Stomach (tissue), 9 donors: Measurements from ENCODE around the gene PMS1. TPM values are rescaled to one million over a fixed set of nuclear protein-coding genes. Genes with fewer than 3 reads are reported as not detected.

Experiments
- DNase-seq, 2 donors: peaks; one replicate each; pipeline versions ENCODE4 v3.0.0 to v3.0.0-alpha.2; 2013 to 2019
- H3K27ac ChIP-seq, 5 donors: fragments of 200-600 bp in 4 of 5; sonication (generic) in 4 of 5; one replicate each; pipeline ENCODE4 v1.5.1; 2013 to 2019; ENCODE audit warnings: mild to moderate bottlenecking in 1 of 5, moderate library complexity in 1 of 5
- H3K27me3 ChIP-seq, 3 donors: fragments of 200-600 bp; sonication (generic); one replicate each; pipeline ENCODE4 v1.5.1; 2017 to 2019; ENCODE audit warnings: mixed run types in 1 of 3
- H3K36me3 ChIP-seq, 4 donors: fragments of 200-600 bp; sonication (generic); 1 replicate in 3 of 4; 2 replicates in 1 of 4; pipeline ENCODE4 v1.5.1; 2016 to 2019
- H3K4me1 ChIP-seq, 4 donors: fragments of 200-600 bp; sonication (generic); one replicate each; pipeline ENCODE4 v1.5.1; 2016 to 2019
- H3K4me3 ChIP-seq, 4 donors: fragments of 200-600 bp; sonication (generic) in 3 of 4; one replicate each; pipeline ENCODE4 v1.5.1; 2016 to 2019; ENCODE audit warnings: mild to moderate bottlenecking in 1 of 4
- H3K9me3 ChIP-seq, 4 donors: fragments of 200-600 bp; sonication (generic); one replicate each; pipeline ENCODE4 v1.5.1; 2016 to 2019
- EP300 ChIP-seq: sonication (generic); formaldehyde crosslinking; IDR thresholded peaks from one replicate; pipeline ENCODE4 v1.6.1; 2017; ENCODE audit warnings: antibody characterized with exemption
- POLR2A ChIP-seq, 4 donors: fragments of 450-650 bp; IDR thresholded peaks; one replicate each; pipeline ENCODE4 v1.6.1; 2016; ENCODE audit warnings: antibody characterized with exemption in 4 of 4, control low read depth in 2 of 4, mild to moderate bottlenecking in 1 of 4, moderate library complexity in 1 of 4
- POLR2AphosphoS5 ChIP-seq, 3 donors: sonication (generic); formaldehyde crosslinking; IDR thresholded peaks; one replicate each; pipeline ENCODE4 v1.6.1; 2016; ENCODE audit warnings: antibody characterized with exemption in 3 of 3
- WGBS, 5 donors: extraction: QIAGEN DNeasy Blood & Tissue Kit in 3 of 5; methylation state at CpG; one replicate each; pipeline versions ENCODE4 v1.1.5 to v1.1.7; 2013 to 2018; 5-methylcytosine and 5-hydroxymethylcytosine counted together
- intact Hi-C: fragments of 100-400 bp; cut with DNase I; formaldehyde crosslinking; loops from one replicate; pipeline ENCODE4 v1.15.1; 2023; ENCODE audit warnings: low total_unique reads
- polyA plus RNA-seq, 3 donors: library from polyadenylated mRNA; stranded (reverse); fragments of 200-250 nt; gene quantifications; one replicate each; pipeline ENCODE4 v1.2.3, GENCODE V29; 2013
- total RNA-seq, 5 donors: library from RNA; depleted of rRNA; stranded (reverse); fragments of >200 nt; gene quantifications; one replicate each; pipeline versions ENCODE4 v1.1.0 to v1.2.3, GENCODE V29; 2014 to 2016
- TF ChIP-seq, protein P1 (sequence below), 7 experiments: fragments of 450-650 bp in 4 of 7; fragments of 200-600 bp in 3 of 7; sonication (generic) in 3 of 7; IDR thresholded peaks; one replicate each; pipeline ENCODE4 v1.5.1; 2016 to 2019; ENCODE audit warnings: antibody characterized with exemption in 7 of 7, control low read depth in 2 of 7, mild to moderate bottlenecking in 1 of 7
- donor health status: healthy with polysubstance abuse.
- donor health status: Bipolar disorder and iron deficiency.
- donor health status: healthy.

PMS1 gene
- total and polyA plus RNA-seq, 8 donors = 4.0 to 40.8 (median 15.9) TPM

- H3K27ac ChIP-seq = no peak overlapping the region
- intact Hi-C loops = no loop called here
- H3K36me3 ChIP-seq = peaks cover 0 to 38% (median 37%) of the 10 kb centered on the region in 4 donors
- no peaks in the 10 kb centered on the region for H3K27me3 ChIP-seq
- TF ChIP-seq POLR2AphosphoS5 (IDR thresholded peaks at IDR 0.05) (no peak), EP300 (no peak), POLR2A (IDR thresholded peaks at IDR 0.05) (no peak)
- TF ChIP-seq, protein P1, sequence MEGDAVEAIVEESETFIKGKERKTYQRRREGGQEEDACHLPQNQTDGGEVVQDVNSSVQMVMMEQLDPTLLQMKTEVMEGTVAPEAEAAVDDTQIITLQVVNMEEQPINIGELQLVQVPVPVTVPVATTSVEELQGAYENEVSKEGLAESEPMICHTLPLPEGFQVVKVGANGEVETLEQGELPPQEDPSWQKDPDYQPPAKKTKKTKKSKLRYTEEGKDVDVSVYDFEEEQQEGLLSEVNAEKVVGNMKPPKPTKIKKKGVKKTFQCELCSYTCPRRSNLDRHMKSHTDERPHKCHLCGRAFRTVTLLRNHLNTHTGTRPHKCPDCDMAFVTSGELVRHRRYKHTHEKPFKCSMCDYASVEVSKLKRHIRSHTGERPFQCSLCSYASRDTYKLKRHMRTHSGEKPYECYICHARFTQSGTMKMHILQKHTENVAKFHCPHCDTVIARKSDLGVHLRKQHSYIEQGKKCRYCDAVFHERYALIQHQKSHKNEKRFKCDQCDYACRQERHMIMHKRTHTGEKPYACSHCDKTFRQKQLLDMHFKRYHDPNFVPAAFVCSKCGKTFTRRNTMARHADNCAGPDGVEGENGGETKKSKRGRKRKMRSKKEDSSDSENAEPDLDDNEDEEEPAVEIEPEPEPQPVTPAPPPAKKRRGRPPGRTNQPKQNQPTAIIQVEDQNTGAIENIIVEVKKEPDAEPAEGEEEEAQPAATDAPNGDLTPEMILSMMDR (IDR thresholded peaks at IDR 0.05) = no peak
- no peaks in the 10 kb centered on the region for H3K9me3 ChIP-seq
- H3K4me3 ChIP-seq = no peak overlapping the region
- H3K4me1 ChIP-seq = peaks cover 0 to 40% (median 12%) of the 10 kb centered on the region in 4 donors
- 51 to 93% (median 73%) methylated on average over 1 to 2 of the region's 2 CpGs for WGBS, 5 donors
- DNase-seq = no peak
These were observed 15.3 kb downstream of the PMS1 start for GRCh38 chr2:189799531-189799930.

GRCh38 chr2:189802396-189802912, 18.2 kb downstream of the PMS1 start:
- H3K27ac ChIP-seq = no peak overlapping the region
- H3K4me3 ChIP-seq = no peak overlapping the region
- 89 to 95% (median 92%) methylated on average over 2 of the region's 2 CpGs for WGBS, 5 donors
- H3K36me3 ChIP-seq = peaks cover 0 to 25% (median 21%) of the 10 kb centered on the region in 4 donors
- no peaks in the 10 kb centered on the region for H3K9me3 ChIP-seq
- intact Hi-C loops = no loop called here
- no peak for DNase-seq
- H3K27me3 ChIP-seq = no peaks in the 10 kb centered on the region
- H3K4me1 ChIP-seq = peaks cover 0 to 35% (median 12%) of the 10 kb centered on the region in 4 donors
- TF ChIP-seq, protein P1 (IDR thresholded peaks at IDR 0.05) = no peak
- TF ChIP-seq EP300 (no peak), POLR2AphosphoS5 (IDR thresholded peaks at IDR 0.05) (no peak), POLR2A (IDR thresholded peaks at IDR 0.05) (no peak)

DNA sequence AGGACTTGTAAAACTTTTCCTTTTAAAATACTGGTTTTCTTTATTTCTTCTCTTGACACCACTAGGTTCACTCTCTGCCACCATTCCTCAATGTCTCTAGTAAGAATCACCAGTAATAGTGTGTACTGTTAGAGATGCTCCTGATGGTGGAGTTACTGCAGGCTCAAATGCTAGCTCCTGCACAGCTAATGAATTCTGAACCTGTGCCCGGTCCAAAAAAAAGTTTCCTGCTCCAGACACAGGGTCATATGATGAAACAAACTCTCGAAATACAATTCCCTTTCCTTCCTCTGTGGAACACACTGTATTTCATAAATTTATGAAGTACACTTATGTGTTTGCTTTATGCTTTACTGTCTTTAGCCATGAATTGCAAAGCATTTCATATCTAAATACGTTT, 19.2 kb downstream of the PMS1 start:
- Histone ChIP-seq H3K9me3 (no peaks in the 10 kb centered on the region), H3K4me1 (peaks cover 0 to 25% (median 7%) of the 10 kb centered on the region in 4 donors), H3K36me3 (peaks cover 0 to 32% (median 20%) of the 10 kb centered on the region in 4 donors), H3K4me3 (no peak overlapping the region), H3K27me3 (no peaks in the 10 kb centered on the region), H3K27ac (no peak overlapping the region)
- WGBS, 5 donors = 82 to 89% (median 86%) methylated on average over 3 of the region's 3 CpGs
- TF ChIP-seq POLR2AphosphoS5 (IDR thresholded peaks at IDR 0.05) (no peak), EP300 (no peak), POLR2A (IDR thresholded peaks at IDR 0.05) (no peak)
- TF ChIP-seq, protein P1 (IDR thresholded peaks at IDR 0.05) = no peak
- intact Hi-C loops = no loop called here
- DNase-seq = no peak

DNA sequence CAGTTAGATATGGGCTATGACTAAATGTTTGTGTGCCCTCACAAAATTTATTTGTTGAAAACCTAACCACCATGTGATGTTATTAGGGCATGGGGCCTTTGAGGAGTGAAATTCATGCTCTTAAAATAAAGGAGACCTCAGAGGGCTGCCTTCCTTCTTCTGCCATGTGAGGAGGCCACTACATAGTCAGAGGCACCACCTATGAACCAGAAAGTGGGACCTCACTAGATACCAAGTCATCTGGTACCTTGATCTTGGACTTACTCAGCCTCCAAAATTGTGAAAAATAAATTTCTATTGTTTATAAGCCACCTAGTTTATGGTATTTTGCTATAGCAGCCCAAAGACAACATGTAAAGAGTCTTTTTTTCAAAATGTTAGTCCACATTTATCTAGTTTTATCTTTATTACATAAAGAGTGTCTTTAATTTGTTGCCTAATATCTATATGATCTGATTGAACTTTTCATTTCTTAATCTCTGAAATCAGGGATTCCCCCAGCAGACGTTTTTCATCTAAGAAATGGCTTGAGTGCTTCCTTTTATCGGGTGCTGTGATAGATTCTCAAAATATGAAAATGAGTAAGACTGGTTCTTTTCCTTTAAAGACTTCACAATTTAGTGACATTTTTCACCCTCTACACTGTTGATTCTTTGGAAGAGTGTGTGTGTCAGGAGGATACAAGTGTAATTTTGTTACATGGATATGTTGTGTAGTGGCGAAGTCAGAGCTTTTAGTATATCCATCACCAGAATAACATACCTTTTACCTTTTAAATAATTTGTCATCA, 34.2 kb downstream of the PMS1 start:
- Histone ChIP-seq H3K4me3 (no peak overlapping the region), H3K27ac (no peak overlapping the region), H3K4me1 (no peaks in the 10 kb centered on the region), H3K36me3 (peaks cover 2 to 38% (median 34%) of the 10 kb centered on the region in 4 donors), H3K27me3 (no peaks in the 10 kb centered on the region), H3K9me3 (no peaks in the 10 kb centered on the region)
- 77 to 82% (median 82%) methylated on average over 3 of the region's 3 CpGs for WGBS, 5 donors
- intact Hi-C loops = no loop called here
- no peak for DNase-seq
- TF ChIP-seq, protein P1 (IDR thresholded peaks at IDR 0.05) = no peak
- TF ChIP-seq EP300 = no peak
- TF ChIP-seq POLR2A (IDR thresholded peaks at IDR 0.05) = no peak
- no peak for TF ChIP-seq POLR2AphosphoS5 (IDR thresholded peaks at IDR 0.05)
